HEK293 (cell line): ENCODE results near the gene RBMS1.

Source experiments
- CTCF ChIA-PET: fragments of 350-600 bp; formaldehyde crosslinking; extraction: SDS; loops from one replicate; lab custom pipeline; 2021; ENCODE audit warnings: antibody characterized with exemption; lab: Yijun Ruan, JAX
- POLR2A ChIA-PET: fragments of 300-600 bp; formaldehyde crosslinking; extraction: SDS; loops from one replicate; lab custom pipeline; 2020; ENCODE audit warnings: antibody characterized with exemption, inconsistent platforms; lab: Yijun Ruan, JAX
- H3K27ac ChIP-seq: fragments of 200-500 bp; sonication (Bioruptor generic); 2 replicates; pipeline ENCODE4 v1.5.1; 2014; ENCODE audit warnings: low read depth, low read length, control low read depth, inconsistent platforms; ENCODE audit errors: extremely low read depth
- H3K36me3 ChIP-seq, 2 experiments: fragments of 200-500 bp in 1 of 2; sonication (Bioruptor generic) in 1 of 2; 1 replicate in 1 of 2; 2 replicates in 1 of 2; pipeline ENCODE4 v1.5.1; 2014 to 2017; ENCODE audit warnings: inconsistent platforms in 2 of 2, low read length in 2 of 2; ENCODE audit not compliant: control insufficient read depth in 2 of 2, insufficient read depth in 1 of 2
- H3K4me1 ChIP-seq: fragments of 200-500 bp; sonication (Bioruptor generic); 2 replicates; pipeline ENCODE4 v1.5.1; 2014; ENCODE audit warnings: mild to moderate bottlenecking, low read length, inconsistent platforms; ENCODE audit not compliant: control insufficient read depth, insufficient read depth
- H3K4me3 ChIP-seq: 2 replicates; pipeline ENCODE4 v1.5.1; 2011; ENCODE audit warnings: low read depth, mild to moderate bottlenecking, control low read depth, low read length, moderate library complexity
- H3K9me3 ChIP-seq: fragments of 200-500 bp; sonication (Bioruptor generic); 2 replicates; pipeline ENCODE4 v1.5.1; 2014; ENCODE audit warnings: low read depth, low read length, inconsistent platforms; ENCODE audit not compliant: control insufficient read depth, insufficient read depth
- IKZF3 ChIP-seq: fragments of 450-650 bp; IDR thresholded peaks from 2 replicates; pipeline ENCODE4 v1.5.0; 2018; ENCODE audit warnings: missing biosample characterization, mild to moderate bottlenecking, missing genetic modification characterization, moderate library complexity
- KLF10 ChIP-seq: fragments of 450-650 bp; IDR thresholded peaks from 2 replicates; pipeline ENCODE4 v1.5.1; 2018; ENCODE audit warnings: missing biosample characterization, mild to moderate bottlenecking, missing genetic modification characterization
- PBX3 ChIP-seq: sonication (generic); formaldehyde crosslinking; IDR thresholded peaks from 2 replicates; pipeline ENCODE4 v1.8.1; 2022; ENCODE audit warnings: mild to moderate bottlenecking, moderate library complexity, missing genetic modification reagents
- WT1 ChIP-seq: fragments of 450-650 bp; formaldehyde crosslinking; IDR thresholded peaks from 2 replicates; pipeline ENCODE4 v1.5.1; 2016; ENCODE audit warnings: missing biosample characterization, missing genetic modification characterization
- ZBTB49 ChIP-seq: fragments of 450-650 bp; formaldehyde crosslinking; IDR thresholded peaks from 2 replicates; pipeline ENCODE4 v1.5.1; 2016; ENCODE audit warnings: missing biosample characterization, missing genetic modification characterization, low read depth
- ZFP3 ChIP-seq: fragments of 450-650 bp; formaldehyde crosslinking; IDR thresholded peaks from 2 replicates; pipeline ENCODE4 v1.5.1; 2016; ENCODE audit warnings: low read depth, missing biosample characterization, missing genetic modification characterization
- ZFP41 ChIP-seq: fragments of 450-650 bp; formaldehyde crosslinking; IDR thresholded peaks from 2 replicates; pipeline ENCODE4 v1.5.1; 2016; ENCODE audit warnings: missing biosample characterization, missing genetic modification characterization, borderline replicate concordance
- ZNF146 ChIP-seq: fragments of 450-650 bp; formaldehyde crosslinking; IDR thresholded peaks from 2 replicates; pipeline ENCODE4 v1.5.1; 2016; ENCODE audit warnings: missing biosample characterization, missing genetic modification characterization
- ZNF214 ChIP-seq: fragments of 450-650 bp; formaldehyde crosslinking; IDR thresholded peaks from 2 replicates; pipeline ENCODE4 v1.5.1; 2017; ENCODE audit warnings: missing biosample characterization, mild to moderate bottlenecking, missing genetic modification characterization, borderline replicate concordance
- ZNF221 ChIP-seq: fragments of 450-650 bp; formaldehyde crosslinking; IDR thresholded peaks from 2 replicates; pipeline ENCODE4 v1.5.1; 2017; ENCODE audit warnings: missing biosample characterization, missing genetic modification characterization, borderline replicate concordance
- ZNF223 ChIP-seq: fragments of 450-650 bp; formaldehyde crosslinking; IDR thresholded peaks from 2 replicates; pipeline ENCODE4 v1.5.1; 2016; ENCODE audit warnings: missing biosample characterization, missing genetic modification characterization
- ZNF324 ChIP-seq: fragments of 450-650 bp; formaldehyde crosslinking; IDR thresholded peaks from 2 replicates; pipeline ENCODE4 v1.5.1; 2016; ENCODE audit warnings: missing biosample characterization, missing genetic modification characterization
- ZNF398 ChIP-seq: fragments of 450-650 bp; formaldehyde crosslinking; IDR thresholded peaks from 2 replicates; pipeline ENCODE4 v1.5.1; 2017; ENCODE audit warnings: missing biosample characterization, missing genetic modification characterization
- ZNF514 ChIP-seq: fragments of 450-650 bp; formaldehyde crosslinking; IDR thresholded peaks from 2 replicates; pipeline ENCODE4 v1.5.1; 2016; ENCODE audit warnings: missing biosample characterization, missing genetic modification characterization
- ZNF549 ChIP-seq: fragments of 450-650 bp; IDR thresholded peaks from 2 replicates; pipeline ENCODE4 v1.5.1; 2018; ENCODE audit warnings: missing biosample characterization, missing genetic modification characterization, mild to moderate bottlenecking, inconsistent platforms, moderate library complexity
- ZNF558 ChIP-seq: fragments of 450-650 bp; formaldehyde crosslinking; IDR thresholded peaks from 2 replicates; pipeline ENCODE4 v1.5.1; 2016; ENCODE audit warnings: missing biosample characterization, missing genetic modification characterization
- ZNF660 ChIP-seq: fragments of 450-650 bp; IDR thresholded peaks from 2 replicates; pipeline ENCODE4 v1.5.1; 2018; ENCODE audit warnings: missing biosample characterization, mild to moderate bottlenecking, missing genetic modification characterization
- ZSCAN18 ChIP-seq: fragments of 450-650 bp; formaldehyde crosslinking; IDR thresholded peaks from 2 replicates; pipeline ENCODE4 v1.5.1; 2016; ENCODE audit warnings: missing biosample characterization, missing genetic modification characterization

The RBMS1 gene

GRCh38 chr2:160256507-160256906 lies 237.1 kb downstream of the RBMS1 start:
- Histone ChIP-seq H3K9me3 (no peaks in the 10 kb centered on the region), H3K4me1 (no peaks in the 10 kb centered on the region), H3K27ac (no peak overlapping the region), H3K36me3 (no peaks in the 10 kb centered on the region)
- POLR2A ChIA-PET, result no interaction called here
- no peak for TF ChIP-seq ZNF223 (tag by site-specific recombination)
- TF ChIP-seq ZFP41 (tag by site-specific recombination), result no peak
- no peak for TF ChIP-seq KLF10 (tag by site-specific recombination)
- TF ChIP-seq ZNF221 (tag by site-specific recombination), result no peak
- TF ChIP-seq ZSCAN18 (tag by site-specific recombination), result no peak
- no peak for TF ChIP-seq IKZF3
- no peak for TF ChIP-seq ZNF514 (tag by site-specific recombination)
- TF ChIP-seq, all 188 proteins: peak for 0
- no peak overlapping the region for H3K4me3 ChIP-seq
- CTCF ChIA-PET, result interaction anchor here (0.6 to 1.0 kb wide), 3 partner anchors 12 to 325 kb away, joined by 3 to 8 read pairs (median 4); no protein-coding TSS in a partner anchor

- POLR2A ChIA-PET, result no interaction called here
- no peaks in the 10 kb centered on the region for H3K36me3 ChIP-seq
- no peak for TF ChIP-seq WT1 (tag by site-specific recombination)
- TF ChIP-seq ZNF214 (tag by site-specific recombination), result no peak
- TF ChIP-seq ZBTB49 (tag by site-specific recombination), result no peak
- no peak for TF ChIP-seq ZNF398
- no peak for TF ChIP-seq PBX3 (CRISPR knock-in tag)
- TF ChIP-seq ZNF558 (tag by site-specific recombination), result no peak
- TF ChIP-seq ZNF549, result no peak
- TF ChIP-seq ZSCAN18 (tag by site-specific recombination), result no peak
- no peak for TF ChIP-seq ZFP3 (tag by site-specific recombination)
- TF ChIP-seq ZNF146 (tag by site-specific recombination), result no peak
- TF ChIP-seq ZNF660 (tag by site-specific recombination), result no peak
- no peak for TF ChIP-seq ZNF324 (tag by site-specific recombination)
- TF ChIP-seq, all 188 proteins: peak for 0
- no peak overlapping the region for H3K4me3 ChIP-seq
- no peaks in the 10 kb centered on the region for H3K4me1 ChIP-seq
- CTCF ChIA-PET, result interaction anchor here (0.6 to 2.0 kb wide), 4 partner anchors 14 to 96 kb away, joined by 5 to 7 read pairs (median 6); no protein-coding TSS in a partner anchor
- no peak overlapping the region for H3K27ac ChIP-seq
- H3K9me3 ChIP-seq, result no peaks in the 10 kb centered on the region
Measured at GRCh38 chr2:160255408-160255807, 238.2 kb downstream of the RBMS1 start.
